Caco-2 (cell line): ENCODE results near the gene FKBP14. TPM values are rescaled to one million over a fixed set of nuclear protein-coding genes. Genes with fewer than 3 reads are reported as not detected.

ENCODE experiments used
- BruUV-seq: library from RNA; stranded (reverse); fragments of 400-500 nt; replicated peaks from 2 replicates; lab custom pipeline; 2021; lab: Mats Ljungman, UMichigan
- CTCF ChIA-PET: fragments of 300-600 bp; sonication (Branson Sonifier 250); formaldehyde crosslinking; loops from one replicate; lab custom pipeline; 2022; ENCODE audit warnings: antibody characterized with exemption; lab: Charles Lee
- POLR2A ChIA-PET: fragments of 300-600 bp; sonication (Branson Sonifier 250); formaldehyde crosslinking; loops from one replicate; lab custom pipeline; 2022; ENCODE audit warnings: antibody characterized with exemption; lab: Charles Lee
- DNase-seq, 2 experiments: peaks; one replicate each; pipeline versions ENCODE4 v3.0.0 to v3.0.0-alpha.2; 2020 to 2022
- H3K27me3 ChIP-seq: replicated peaks from 2 replicates; pipeline ENCODE4 v1.6.0; 2011; ENCODE audit warnings: low read length; ENCODE audit not compliant: control insufficient read depth, insufficient read depth
- H3K36me3 ChIP-seq: 2 replicates; pipeline ENCODE4 v1.5.1; 2011; ENCODE audit warnings: low read length; ENCODE audit not compliant: control insufficient read depth, insufficient read depth
- H3K4me1 ChIP-seq: fragments of 250-450 bp; sonication (Bioruptor Pico); 2 replicates; pipeline ENCODE4 v1.5.1; 2020; ENCODE audit warnings: mild to moderate bottlenecking
- H3K4me3 ChIP-seq: 2 replicates; pipeline ENCODE4 v1.5.1; 2011; ENCODE audit warnings: low read depth, mild to moderate bottlenecking, control low read depth, low read length
- H3K9me3 ChIP-seq: fragments of 250-450 bp; sonication (Bioruptor Pico); 2 replicates; pipeline ENCODE4 v1.5.1; 2020; ENCODE audit warnings: mild to moderate bottlenecking, moderate library complexity
- H3K27ac Mint-ChIP-seq: one replicate; pipeline ENCODE4 v1.8.0; 2022; ENCODE audit warnings: mixed read lengths; ENCODE audit not compliant: unreplicated experiment
- H3K27me3 Mint-ChIP-seq: one replicate; pipeline ENCODE4 v1.8.0; 2022; ENCODE audit warnings: mixed read lengths; ENCODE audit not compliant: insufficient read depth, unreplicated experiment
- H3K36me3 Mint-ChIP-seq: one replicate; pipeline ENCODE4 v1.8.0; 2022; ENCODE audit warnings: mild to moderate bottlenecking, mixed read lengths; ENCODE audit not compliant: insufficient read depth, unreplicated experiment
- H3K4me1 Mint-ChIP-seq: one replicate; pipeline ENCODE4 v1.8.0; 2022; ENCODE audit warnings: low read depth, mixed read lengths; ENCODE audit not compliant: unreplicated experiment
- H3K4me3 Mint-ChIP-seq: one replicate; pipeline ENCODE4 v1.8.0; 2022; ENCODE audit warnings: mild to moderate bottlenecking, moderate library complexity, mixed read lengths; ENCODE audit not compliant: unreplicated experiment
- H3K9me3 Mint-ChIP-seq: one replicate; pipeline ENCODE4 v1.8.0; 2022; ENCODE audit warnings: mixed read lengths; ENCODE audit not compliant: unreplicated experiment
- intact Hi-C: fragments of 100-400 bp; cut with micrococcal nuclease; formaldehyde crosslinking; loops from one replicate; pipeline ENCODE4 v1.10.0; 2022; ENCODE audit not compliant: unreplicated experiment
- total RNA-seq: library from RNA; stranded (reverse); gene quantifications from 2 replicates; pipeline ENCODE4 v1.2.3, GENCODE V29; 2022
- TF ChIP-seq, protein P1 (sequence below), 2 experiments: fragments of 200-600 bp in 1 of 2; IDR thresholded peaks; 1 replicate in 1 of 2; 2 replicates in 1 of 2; pipeline versions ENCODE4 v1.5.1 to v1.8.0; 2011 to 2022; ENCODE audit warnings: antibody characterized with exemption in 1 of 2, control low read depth in 1 of 2, inconsistent platforms in 1 of 2, low read depth in 1 of 2, low read length in 1 of 2, mild to moderate bottlenecking in 1 of 2, moderate library complexity in 1 of 2; ENCODE audit not compliant: insufficient read depth in 1 of 2, severe bottlenecking in 1 of 2, unreplicated experiment in 1 of 2

FKBP14 gene
- total RNA-seq, 1 experiment from 2014 or later, result 17.5 TPM

DNA sequence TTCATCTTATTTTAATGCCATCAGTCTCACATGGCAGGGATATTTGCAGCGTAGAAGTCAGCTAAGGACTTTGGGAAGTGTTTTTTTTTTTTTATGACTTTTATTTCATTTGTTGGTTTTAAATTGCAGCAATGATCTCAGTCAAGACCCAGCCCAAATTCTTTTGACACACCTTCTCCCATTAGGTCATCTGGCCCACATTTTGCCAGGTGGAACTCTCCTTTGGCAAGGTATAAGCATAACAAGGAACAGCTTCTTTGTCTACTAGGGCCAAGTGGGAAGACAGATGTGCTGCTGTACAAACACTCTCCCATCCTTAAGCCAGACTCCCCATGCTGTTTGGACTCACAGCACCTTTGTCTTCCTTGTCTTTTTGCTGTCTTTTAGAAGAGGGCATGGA is 43.5 kb upstream of the FKBP14 start:
- BruUV-seq, result no TSS peak
- TF ChIP-seq, protein P1, sequence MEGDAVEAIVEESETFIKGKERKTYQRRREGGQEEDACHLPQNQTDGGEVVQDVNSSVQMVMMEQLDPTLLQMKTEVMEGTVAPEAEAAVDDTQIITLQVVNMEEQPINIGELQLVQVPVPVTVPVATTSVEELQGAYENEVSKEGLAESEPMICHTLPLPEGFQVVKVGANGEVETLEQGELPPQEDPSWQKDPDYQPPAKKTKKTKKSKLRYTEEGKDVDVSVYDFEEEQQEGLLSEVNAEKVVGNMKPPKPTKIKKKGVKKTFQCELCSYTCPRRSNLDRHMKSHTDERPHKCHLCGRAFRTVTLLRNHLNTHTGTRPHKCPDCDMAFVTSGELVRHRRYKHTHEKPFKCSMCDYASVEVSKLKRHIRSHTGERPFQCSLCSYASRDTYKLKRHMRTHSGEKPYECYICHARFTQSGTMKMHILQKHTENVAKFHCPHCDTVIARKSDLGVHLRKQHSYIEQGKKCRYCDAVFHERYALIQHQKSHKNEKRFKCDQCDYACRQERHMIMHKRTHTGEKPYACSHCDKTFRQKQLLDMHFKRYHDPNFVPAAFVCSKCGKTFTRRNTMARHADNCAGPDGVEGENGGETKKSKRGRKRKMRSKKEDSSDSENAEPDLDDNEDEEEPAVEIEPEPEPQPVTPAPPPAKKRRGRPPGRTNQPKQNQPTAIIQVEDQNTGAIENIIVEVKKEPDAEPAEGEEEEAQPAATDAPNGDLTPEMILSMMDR (IDR thresholded peaks at IDR 0.05; ENCODE audit: insufficient read depth in 1 of 2, low read depth in 1 of 2, low read length in 1 of 2, severe bottlenecking in 1 of 2, unreplicated experiment in 1 of 2), result no peak
- Mint-ChIP-seq H3K9me3 (no peaks in the 10 kb centered on the region), H3K4me3 (no peak overlapping the region), H3K27me3 (no peaks in the 10 kb centered on the region), H3K27ac (no peak overlapping the region), H3K4me1 (no peaks in the 10 kb centered on the region), H3K36me3 (peaks cover 7% of the 10 kb centered on the region)
- Histone ChIP-seq H3K36me3 (no peaks in the 10 kb centered on the region), H3K27me3 (no peaks in the 10 kb centered on the region), H3K4me1 (no peaks in the 10 kb centered on the region), H3K9me3 (no peaks in the 10 kb centered on the region), H3K4me3 (no peak overlapping the region)
- POLR2A ChIA-PET, result no interaction called here
- intact Hi-C loops, result no loop called here
- CTCF ChIA-PET, result interaction anchor here (0.7 kb wide), 1 partner anchor 149 kb away, joined by 3 read pairs; no protein-coding TSS in a partner anchor
- no peak for DNase-seq

DNA sequence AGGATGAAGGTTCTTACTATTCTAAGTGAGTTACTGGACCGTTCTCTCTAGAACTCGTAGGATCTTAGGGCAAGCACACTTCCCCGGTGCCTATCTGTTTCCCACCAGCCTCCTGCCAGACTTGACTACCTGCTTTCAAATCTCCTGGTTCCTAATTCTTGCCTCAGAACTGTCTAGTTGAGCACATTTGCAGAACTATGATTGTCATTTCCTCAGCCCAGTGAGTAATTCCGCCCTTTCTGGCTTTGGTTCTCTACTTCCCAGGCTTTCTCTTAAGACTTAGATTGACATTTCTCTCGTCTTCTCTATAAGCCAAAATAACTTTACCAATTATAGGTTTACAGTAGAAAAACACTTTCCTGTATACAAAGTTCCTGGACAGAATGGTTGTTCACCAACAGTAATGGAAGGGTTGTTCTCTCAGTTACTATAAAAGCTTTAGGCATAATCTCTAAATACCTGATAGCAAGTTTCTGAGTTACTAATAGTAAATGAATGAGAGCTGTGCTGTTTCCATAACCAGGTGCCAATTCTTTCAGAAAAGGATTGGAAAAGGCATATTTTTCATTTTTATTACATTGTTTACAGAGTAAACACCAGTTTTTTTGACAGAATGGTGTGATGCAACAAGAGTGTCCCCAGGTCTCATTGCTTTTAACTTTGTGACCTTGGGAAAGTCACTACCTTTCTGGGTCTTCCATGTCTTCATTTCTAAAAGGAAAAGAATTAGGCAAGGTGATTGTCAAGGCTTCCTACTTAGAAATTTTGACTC is 42.8 kb upstream of the FKBP14 start:
- H3K27ac Mint-ChIP-seq, result no peak overlapping the region
- POLR2A ChIA-PET, result no interaction called here
- H3K4me1 ChIP-seq, result no peaks in the 10 kb centered on the region
- H3K27me3 Mint-ChIP-seq, result no peaks in the 10 kb centered on the region
- H3K9me3 Mint-ChIP-seq, result no peaks in the 10 kb centered on the region
- no peak overlapping the region for H3K4me3 Mint-ChIP-seq
- no peaks in the 10 kb centered on the region for H3K9me3 ChIP-seq
- intact Hi-C loops, result no loop called here
- no peaks in the 10 kb centered on the region; the same call in 1 of the 2 replicates for H3K36me3 ChIP-seq
- TF ChIP-seq, protein P1 (IDR thresholded peaks at IDR 0.05; ENCODE audit: insufficient read depth in 1 of 2, low read depth in 1 of 2, low read length in 1 of 2, severe bottlenecking in 1 of 2, unreplicated experiment in 1 of 2), result no peak
- H3K4me1 Mint-ChIP-seq, result no peaks in the 10 kb centered on the region
- no TSS peak for BruUV-seq
- H3K27me3 ChIP-seq, result no peaks in the 10 kb centered on the region
- H3K4me3 ChIP-seq, result no peak overlapping the region
- peaks cover 9% of the 10 kb centered on the region for H3K36me3 Mint-ChIP-seq
- no peak for DNase-seq
- CTCF ChIA-PET, result no interaction called here

DNA sequence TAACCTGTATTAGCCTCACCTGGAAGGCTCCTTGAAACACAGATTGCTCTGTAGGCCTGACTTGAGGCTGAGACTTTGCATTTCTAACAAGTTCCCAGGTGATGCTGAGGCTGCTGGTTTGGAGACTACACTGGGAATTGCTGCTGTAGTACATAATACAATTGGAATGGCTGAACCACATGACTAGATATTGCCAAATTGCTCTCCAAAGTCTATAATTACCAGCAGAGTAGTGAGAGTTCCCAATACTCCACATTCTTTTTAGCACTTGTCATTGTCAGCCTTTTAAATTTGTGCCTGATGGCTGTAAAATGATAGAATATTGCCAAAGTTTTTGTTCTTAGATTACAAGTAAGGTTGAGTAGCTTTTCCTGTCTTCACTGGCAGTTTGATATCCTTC is 41.6 kb upstream of the FKBP14 start:
- Mint-ChIP-seq H3K4me3 (no peak overlapping the region), H3K36me3 (peaks cover 14% of the 10 kb centered on the region), H3K27ac (no peak overlapping the region), H3K9me3 (no peaks in the 10 kb centered on the region), H3K27me3 (no peaks in the 10 kb centered on the region), H3K4me1 (no peaks in the 10 kb centered on the region)
- Histone ChIP-seq H3K4me1 (no peaks in the 10 kb centered on the region), H3K4me3 (no peak overlapping the region), H3K9me3 (no peaks in the 10 kb centered on the region), H3K36me3 (no peaks in the 10 kb centered on the region; the same call in 1 of the 2 replicates), H3K27me3 (no peaks in the 10 kb centered on the region)
- no TSS peak for BruUV-seq
- ChIA-PET CTCF (no interaction called here), POLR2A (no interaction called here)
- TF ChIP-seq, protein P1 (IDR thresholded peaks at IDR 0.05; ENCODE audit: insufficient read depth in 1 of 2, low read depth in 1 of 2, low read length in 1 of 2, severe bottlenecking in 1 of 2, unreplicated experiment in 1 of 2), result no peak
- DNase-seq, result no peak
- intact Hi-C loops, result no loop called here
